ENCODE results near the gene SPATA31D1. TPM values are rescaled to one million over a fixed set of nuclear protein-coding genes. Genes with fewer than 3 reads are reported as not detected.
A peak's percentile ranks its signal among the peaks of the same experiment; 100 is the strongest.

Gene SPATA31D1
- polyA plus RNA-seq, 1 experiment = not detected

GRCh38 chr9:82031538-82032280 lies 43.1 kb downstream of the SPATA31D1 start:
- no peaks in the 10 kb centered on the region for H3K27me3 ChIP-seq (ENCODE audit: control insufficient read depth, insufficient read depth, low read length)
- CTCF ChIA-PET = interaction anchor here (1.2 kb wide), 1 partner anchor 18 kb away, joined by 3 read pairs; no protein-coding TSS in a partner anchor
- POLR2A ChIA-PET = no interaction called here
- no peak overlapping the region for H3K4me3 ChIP-seq (ENCODE audit: low read depth, low read length)
- H3K36me3 ChIP-seq (ENCODE audit: control insufficient read depth, insufficient read depth, low read length) = no peaks in the 10 kb centered on the region
- TF ChIP-seq CTCF (IDR thresholded peaks at IDR 0.05; ENCODE audit: insufficient read depth, low read depth, low read length) = no peak
- DNase-seq (ENCODE audit: low read depth) = peak; percentile 13

GRCh38 chr9:82034956-82035731 lies 46.6 kb downstream of the SPATA31D1 start:
- no peak for TF ChIP-seq CTCF (IDR thresholded peaks at IDR 0.05; ENCODE audit: insufficient read depth, low read depth, low read length)
- Histone ChIP-seq H3K36me3 (ENCODE audit: control insufficient read depth, insufficient read depth, low read length) (no peaks in the 10 kb centered on the region), H3K4me3 (ENCODE audit: low read depth, low read length) (no peak overlapping the region), H3K27me3 (ENCODE audit: control insufficient read depth, insufficient read depth, low read length) (no peaks in the 10 kb centered on the region)
- CTCF ChIA-PET = interaction anchor here (0.5 kb wide), 1 partner anchor 17 kb away, joined by 7 read pairs; no protein-coding TSS in a partner anchor
- POLR2A ChIA-PET = no interaction called here
- no peak for DNase-seq (ENCODE audit: low read depth)

GRCh38 chr9:82036086-82036485 lies 47.5 kb downstream of the SPATA31D1 start:
- no peak for DNase-seq (ENCODE audit: low read depth)
- H3K36me3 ChIP-seq (ENCODE audit: control insufficient read depth, insufficient read depth, low read length) = no peaks in the 10 kb centered on the region
- H3K4me3 ChIP-seq (ENCODE audit: low read depth, low read length) = no peak overlapping the region
- POLR2A ChIA-PET = no interaction called here
- H3K27me3 ChIP-seq (ENCODE audit: control insufficient read depth, insufficient read depth, low read length) = no peaks in the 10 kb centered on the region
- no peak for TF ChIP-seq CTCF (IDR thresholded peaks at IDR 0.05; ENCODE audit: insufficient read depth, low read depth, low read length)
- CTCF ChIA-PET = no interaction called here

GRCh38 chr9:82037126-82037525 lies 48.6 kb downstream of the SPATA31D1 start:
- no peak for TF ChIP-seq CTCF (IDR thresholded peaks at IDR 0.05; ENCODE audit: insufficient read depth, low read depth, low read length)
- Histone ChIP-seq H3K36me3 (ENCODE audit: control insufficient read depth, insufficient read depth, low read length) (no peaks in the 10 kb centered on the region), H3K4me3 (ENCODE audit: low read depth, low read length) (no peak overlapping the region), H3K27me3 (ENCODE audit: control insufficient read depth, insufficient read depth, low read length) (no peaks in the 10 kb centered on the region)
- no peak for DNase-seq (ENCODE audit: low read depth)
- ChIA-PET POLR2A (no interaction called here), CTCF (no interaction called here)

DNA sequence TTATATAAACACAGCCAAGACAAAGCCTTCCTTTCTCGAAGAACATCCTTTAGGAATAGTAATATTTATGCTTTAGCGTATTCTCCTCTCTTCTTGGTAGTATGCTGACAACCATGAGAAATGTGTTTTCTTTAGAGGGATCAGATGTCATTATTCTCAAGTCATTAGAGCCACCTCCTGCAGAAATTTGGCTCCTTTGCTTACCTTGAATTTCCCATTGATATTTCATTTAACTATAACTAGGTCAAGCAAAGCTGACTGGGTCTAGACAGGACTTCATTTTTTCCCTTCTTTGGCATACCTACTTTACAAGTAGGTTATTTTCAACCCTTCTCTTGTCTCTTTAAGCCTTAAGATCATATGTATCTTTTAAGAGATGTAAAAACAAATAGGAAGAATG lies 50.3 kb downstream of the SPATA31D1 start:
- CTCF ChIA-PET = no interaction called here
- no peak for DNase-seq (ENCODE audit: low read depth)
- Histone ChIP-seq H3K4me3 (ENCODE audit: low read depth, low read length) (no peak overlapping the region), H3K27me3 (ENCODE audit: control insufficient read depth, insufficient read depth, low read length) (no peaks in the 10 kb centered on the region), H3K36me3 (ENCODE audit: control insufficient read depth, insufficient read depth, low read length) (no peaks in the 10 kb centered on the region)
- TF ChIP-seq CTCF (IDR thresholded peaks at IDR 0.05; ENCODE audit: insufficient read depth, low read depth, low read length) = no peak
- POLR2A ChIA-PET = interaction anchor here (0.8 kb wide), 1 partner anchor 43 kb away, joined by 3 read pairs; no protein-coding TSS in a partner anchor
